NCI-H2196 (cell line): Measurements from ENCODE around the gene EFNB1.
A peak's percentile ranks its signal among the peaks of the same experiment; 100 is the strongest.

ENCODE experiments used
- DNase-seq: peaks from one replicate; lab custom pipeline; 2025; ENCODE audit not compliant: unreplicated experiment; lab: John Stamatoyannopoulos, UW

EFNB1 gene

DNA sequence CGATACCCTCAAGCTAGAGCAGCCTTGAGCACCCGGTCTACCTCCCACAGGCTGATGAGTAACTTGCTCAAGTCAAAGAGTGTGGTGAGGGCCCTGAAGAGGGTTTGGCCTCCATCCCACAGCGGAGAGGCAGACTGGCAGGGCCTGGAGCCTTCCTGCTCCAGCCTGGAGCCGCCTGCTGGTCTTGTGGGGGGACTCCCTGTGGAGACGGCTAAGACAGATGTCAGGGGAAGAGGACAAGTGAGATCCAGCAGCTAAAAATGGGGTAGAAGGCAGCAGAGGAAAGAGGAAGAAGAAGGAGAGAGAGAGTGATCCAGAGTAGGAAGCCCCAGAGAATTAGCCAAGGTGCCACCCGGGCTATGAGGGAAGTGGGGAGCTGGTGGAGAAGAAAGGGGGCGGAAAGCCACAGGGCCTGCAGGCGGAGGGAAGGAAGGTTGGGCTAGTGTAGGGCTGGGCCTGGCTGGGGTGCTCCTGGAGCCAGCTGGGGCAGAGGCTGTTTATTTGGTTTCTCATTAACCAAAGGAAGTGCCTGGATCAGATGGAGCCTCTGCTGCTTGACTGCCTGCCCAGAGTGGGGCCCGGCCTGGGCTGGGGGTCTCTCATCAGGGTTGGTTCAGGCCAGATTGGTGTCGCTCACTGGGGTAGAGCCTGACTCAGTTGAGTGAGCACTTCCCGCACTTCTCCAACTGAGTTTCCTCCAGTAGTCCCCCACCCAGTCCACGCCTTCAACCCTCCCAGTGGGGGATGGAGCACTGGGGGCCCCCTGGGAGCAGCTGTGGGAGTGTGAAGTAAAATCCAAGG lies 14.2 kb downstream of the EFNB1 start:
- DNase-seq: peak; percentile 12

DNA sequence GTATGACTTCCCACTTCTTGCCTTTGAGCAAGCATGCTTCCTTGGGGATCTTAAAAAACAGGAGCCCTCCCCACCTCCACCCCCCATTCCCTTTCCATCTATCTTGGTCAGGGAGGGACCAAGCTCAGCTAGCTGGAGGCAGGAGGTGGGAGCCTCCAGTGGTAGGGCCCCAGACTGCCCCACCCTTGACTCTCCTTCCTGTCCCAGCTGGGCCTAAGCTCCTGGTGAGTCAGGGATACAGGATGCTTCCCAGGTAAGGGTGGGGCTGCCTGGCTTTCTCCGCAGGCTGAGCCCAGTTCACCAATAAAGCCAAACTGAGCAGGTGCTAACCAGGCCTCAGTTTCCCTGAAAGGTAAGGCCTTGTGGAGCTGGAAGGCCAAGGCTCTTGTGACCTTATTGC lies 15.2 kb downstream of the EFNB1 start:
- no peak for DNase-seq

DNA sequence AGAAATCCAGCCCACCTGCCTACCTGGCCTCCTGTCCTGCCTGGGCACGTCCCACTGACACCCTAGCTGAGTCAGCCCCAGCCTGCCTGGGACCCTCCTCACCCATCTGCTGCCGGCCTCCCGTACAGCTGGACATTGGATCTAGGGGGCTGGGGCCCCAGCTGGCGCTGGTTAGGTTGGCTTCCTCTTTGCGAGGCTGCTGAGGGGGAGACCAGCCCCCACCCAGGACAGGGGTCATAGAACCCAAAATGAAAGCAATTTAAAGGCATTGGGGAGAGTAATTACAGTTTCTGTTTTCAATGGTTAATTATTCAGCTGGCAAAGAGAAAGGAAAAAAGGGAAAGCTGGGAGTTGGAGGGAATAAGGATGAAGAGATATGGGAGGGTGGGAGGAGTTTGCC lies 15.8 kb downstream of the EFNB1 start:
- DNase-seq: no peak

DNA sequence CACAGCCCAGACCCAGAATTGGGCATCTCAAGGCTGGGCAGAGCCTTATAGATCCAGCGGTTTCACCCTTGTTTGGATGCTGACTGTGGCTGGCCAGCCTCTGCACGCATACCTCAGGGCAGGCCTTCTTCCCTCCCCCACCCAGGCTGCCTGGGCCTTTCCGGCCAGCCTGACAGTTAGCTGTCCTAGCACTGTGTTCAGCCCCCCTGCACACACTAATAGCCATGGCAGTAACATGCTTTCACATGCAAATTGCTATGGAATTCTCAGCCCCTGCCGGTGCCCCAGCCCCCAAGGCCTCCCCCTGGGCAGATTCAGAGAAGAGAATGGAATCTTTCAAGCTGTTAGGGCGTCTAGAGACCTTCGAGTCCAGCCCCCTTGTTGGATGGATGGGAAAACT lies 17.7 kb downstream of the EFNB1 start:
- no peak for DNase-seq

DNA sequence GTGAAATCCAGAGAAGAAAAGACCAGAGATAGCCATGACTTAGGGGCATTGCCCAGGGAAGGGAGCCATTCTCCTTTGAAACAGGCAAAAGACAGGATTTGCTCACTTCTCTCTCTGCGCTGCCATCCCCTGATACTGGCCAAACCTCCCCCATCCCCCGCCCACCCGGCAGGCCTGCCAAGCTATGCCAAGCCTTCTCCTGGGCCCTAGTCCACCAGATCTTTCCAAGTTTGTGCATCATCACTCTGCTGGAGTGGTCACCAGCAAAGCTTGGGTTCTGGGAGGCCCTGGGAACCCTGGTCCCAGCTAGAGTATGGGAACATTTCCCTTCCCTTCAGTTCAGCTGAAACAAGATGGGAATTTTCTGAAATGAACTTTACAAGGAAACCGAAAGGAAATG lies 18.4 kb downstream of the EFNB1 start:
- no peak for DNase-seq

DNA sequence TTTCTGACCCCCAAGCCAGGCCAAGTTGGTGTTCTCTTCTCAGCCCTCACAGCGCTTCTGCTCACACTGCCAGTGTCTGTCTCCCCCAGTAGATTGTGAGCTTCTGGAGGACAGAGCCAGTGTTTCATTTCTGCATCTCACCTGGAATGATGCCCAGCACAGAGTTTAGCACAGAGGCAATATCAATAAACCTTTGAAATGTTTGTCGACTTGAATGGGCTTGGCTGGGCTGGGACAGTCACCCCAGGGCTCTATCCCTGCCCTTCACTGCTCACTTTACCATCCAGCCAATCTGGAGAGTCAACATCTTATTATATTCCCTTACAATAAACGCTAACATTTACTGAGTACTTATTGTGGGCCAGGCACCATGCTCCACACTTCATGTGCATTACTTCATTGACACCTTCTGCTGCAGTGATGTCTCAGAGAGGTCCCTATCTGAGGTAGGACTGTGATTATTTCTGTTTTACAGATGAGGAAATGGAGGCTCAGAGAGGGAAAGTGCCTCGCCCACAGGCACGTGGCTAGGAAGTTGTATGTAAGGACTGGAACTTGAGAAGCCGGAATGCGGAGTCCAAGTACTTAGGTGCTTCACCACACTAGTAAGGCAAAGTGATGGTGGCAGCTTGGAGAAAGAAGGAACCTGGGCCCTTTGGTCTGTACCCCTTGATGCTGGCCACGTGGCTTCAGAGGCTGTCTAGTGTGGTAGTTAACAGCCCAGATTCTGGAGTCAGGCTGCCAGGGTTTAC lies 19.5 kb downstream of the EFNB1 start:
- no peak for DNase-seq

DNA sequence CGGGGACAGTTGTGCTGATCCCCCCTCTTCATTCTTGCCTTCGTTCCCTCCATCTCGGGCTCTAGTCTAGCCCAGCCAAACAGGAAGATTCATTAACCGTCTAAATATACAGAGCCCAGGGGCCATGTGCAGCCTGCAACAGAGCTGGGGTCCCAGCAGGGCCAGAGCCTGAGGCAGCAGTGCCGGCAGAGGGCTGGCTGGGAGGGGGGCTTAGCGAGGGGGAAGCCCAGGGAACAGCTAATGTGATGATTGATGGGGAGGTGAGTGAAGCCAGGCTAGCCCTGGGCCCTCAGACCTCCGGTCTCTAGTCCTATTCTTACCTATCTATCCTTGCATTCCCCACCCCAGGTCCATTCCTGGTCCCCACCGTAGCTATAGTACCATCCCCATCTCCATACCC lies 22.3 kb downstream of the EFNB1 start:
- no peak for DNase-seq

DNA sequence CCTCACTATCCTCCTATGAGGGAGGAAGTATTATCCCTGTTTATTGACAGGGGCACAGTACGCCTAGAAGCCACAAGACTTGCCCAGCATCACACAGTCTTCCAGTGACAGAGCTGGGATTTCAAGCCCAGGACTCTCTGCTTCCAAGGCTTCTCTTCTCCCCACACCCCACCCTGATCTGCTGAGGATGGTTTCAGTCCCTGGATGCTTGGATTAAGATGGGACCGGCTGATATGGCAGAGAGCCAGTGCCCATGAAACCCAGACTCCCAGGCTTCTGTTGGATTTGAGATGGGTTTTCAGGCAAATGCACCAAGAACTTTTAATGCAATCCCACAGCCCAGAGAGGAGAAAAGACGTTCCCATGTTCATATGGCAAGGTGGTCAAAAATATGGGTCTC lies 23.2 kb downstream of the EFNB1 start:
- no peak for DNase-seq

DNA sequence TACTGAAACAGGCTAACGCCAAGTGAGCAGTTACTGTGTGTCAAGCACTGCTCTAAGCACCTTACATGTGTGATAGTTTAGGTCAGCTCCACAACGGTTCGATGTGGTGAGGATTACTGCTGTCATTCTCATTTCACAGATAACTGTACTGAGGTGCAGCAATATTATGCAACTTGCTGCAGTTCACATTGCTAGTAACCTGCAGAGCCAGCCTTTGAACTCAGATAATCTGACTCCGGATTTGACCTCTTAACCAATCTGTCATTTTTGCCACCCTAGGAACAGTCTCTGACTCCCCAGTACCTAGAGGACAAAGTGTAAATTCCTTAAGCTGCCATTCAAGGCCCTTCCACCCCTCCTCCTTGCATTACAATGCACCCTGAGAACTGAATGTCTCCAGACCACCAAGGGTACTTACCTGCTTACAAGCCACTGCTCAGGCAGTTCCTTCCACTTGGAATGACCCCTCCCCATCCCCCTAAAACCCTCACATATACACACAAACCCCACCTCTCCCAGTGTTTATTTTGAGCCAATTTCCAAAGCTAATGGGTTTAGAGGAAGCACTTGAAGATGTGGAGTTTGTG lies 24.9 kb downstream of the EFNB1 start:
- no peak for DNase-seq

DNA sequence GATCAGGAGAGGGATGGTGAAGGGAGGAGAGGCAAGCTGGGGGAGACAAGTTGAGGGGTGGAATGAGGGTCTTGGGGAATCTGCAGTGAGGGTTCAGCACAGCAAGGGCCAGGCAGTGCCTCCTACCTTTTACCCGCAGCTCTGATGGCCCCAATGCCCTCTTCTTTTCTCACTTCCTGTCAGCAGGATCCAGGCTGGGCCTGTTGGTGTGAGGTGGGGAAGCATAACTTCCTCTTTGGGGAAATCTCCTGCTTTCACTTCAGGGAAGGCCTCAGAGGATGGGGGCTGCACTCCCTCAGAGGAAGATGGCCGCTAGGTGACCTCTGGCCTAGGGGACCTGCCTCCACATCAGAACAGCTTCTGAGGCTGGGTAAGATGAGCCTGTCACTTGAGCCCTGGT lies 36.5 kb downstream of the EFNB1 start:
- no peak for DNase-seq

DNA sequence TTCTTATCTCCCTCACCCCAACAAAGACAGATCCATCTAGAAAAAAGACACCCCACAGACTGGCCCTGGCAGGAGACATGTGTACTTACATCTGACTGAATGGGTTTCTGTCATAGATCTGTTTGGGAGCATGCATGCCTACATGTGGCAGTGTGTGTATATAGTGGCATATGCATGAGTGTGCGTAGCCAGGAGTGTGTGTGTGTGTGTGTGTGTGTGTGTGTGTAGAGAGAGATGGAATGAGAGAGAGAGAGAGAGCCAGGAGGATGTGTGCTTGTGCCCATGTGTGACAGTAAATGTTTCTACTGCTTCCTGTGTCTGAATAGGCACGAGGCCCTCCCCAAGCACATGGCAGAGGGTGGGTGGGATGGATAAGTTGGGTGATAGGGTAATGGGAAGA lies 37.1 kb downstream of the EFNB1 start:
- DNase-seq: no peak

DNA sequence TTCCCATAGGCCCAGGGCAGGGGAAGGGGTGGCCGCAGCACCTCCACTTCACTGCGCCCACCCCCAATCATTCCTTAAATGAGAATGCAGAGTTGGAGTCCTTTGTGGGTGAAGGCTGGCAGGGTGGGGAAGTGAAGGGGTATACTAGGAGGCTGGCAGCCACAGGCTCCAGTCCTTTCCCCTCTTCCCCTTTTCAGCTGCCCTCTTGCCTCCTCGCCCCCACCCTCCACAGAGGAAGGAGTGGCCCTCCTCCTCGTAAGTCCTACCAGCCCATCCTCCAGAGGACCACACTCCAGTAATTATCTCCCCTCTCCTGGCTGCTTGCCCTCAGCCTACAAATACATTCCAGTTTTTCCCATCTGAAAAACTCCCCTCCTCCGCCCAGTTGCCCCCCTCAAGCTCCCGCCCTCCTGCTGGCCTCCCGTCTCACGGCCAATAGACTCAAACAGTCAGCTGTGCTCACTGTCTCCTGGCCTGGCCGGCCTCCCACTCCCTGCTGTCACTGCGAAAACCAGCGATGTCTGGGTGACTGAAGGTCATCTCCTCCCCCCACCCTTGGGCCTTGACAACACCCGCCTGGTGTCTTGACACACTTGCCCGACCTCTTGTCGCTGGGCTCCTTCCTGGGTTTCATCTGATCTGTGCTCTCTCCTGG lies 38.8 kb downstream of the EFNB1 start:
- DNase-seq: no peak

DNA sequence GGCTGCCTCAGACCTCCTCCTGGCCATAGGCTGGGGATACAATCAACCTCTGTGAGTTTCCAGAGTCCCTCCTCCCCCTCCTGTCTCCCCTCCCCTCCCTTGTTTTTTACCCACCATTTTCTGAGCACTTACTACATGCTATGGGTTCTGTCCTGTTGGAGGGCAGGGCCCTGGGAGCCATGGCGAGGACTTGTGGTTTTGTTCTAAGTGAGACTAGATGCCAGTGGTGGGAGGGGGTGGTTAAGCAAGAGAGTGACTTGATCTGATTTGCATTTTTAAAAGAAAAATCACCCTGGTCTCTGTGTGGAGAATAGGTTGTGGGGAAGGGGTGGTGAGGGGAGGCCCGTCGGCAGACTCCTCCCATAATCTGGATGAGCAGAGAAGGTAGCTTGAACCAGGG lies 39.5 kb downstream of the EFNB1 start:
- no peak for DNase-seq

DNA sequence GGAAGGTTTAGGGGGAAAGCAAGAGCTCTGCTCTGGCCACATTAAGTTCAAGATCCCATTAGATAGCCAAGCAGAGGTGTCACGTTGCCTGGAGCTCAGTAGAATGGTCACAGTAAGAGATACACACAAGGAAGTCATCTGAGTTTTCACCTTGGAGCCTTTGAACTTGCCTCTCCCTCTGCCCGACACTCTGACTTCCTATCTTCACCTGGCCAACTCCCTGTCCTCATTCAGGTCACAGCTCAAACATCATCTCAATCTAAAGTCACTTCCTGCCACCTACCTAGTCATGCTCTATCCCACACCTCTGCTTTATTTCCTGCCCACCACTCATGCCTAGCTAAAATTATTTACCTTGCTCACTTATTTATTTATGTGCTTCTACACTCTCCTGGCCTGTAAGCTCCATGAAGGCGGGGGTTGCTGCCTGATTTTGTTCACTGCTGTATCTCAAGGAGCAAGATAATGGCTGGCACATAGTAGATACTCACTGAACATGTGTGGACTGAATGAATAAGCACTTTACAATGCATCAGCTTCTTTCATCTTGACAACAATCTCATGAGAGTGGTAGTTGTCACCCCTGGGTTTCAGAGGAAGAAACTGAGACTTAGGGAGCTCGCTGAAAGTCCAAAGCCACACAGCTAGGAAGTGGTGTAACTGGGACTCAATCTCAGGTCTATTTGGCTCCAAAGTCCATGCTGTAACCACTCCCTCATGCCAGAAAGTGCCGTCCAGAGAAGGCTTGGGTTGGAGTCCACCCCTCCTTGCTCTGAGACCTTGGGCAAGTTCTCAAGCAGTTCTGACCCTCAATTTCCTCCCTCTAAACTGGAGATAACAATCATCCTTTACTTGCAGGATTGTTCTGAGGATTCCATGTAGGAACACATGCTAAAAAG lies 40.3 kb downstream of the EFNB1 start:
- no peak for DNase-seq

DNA sequence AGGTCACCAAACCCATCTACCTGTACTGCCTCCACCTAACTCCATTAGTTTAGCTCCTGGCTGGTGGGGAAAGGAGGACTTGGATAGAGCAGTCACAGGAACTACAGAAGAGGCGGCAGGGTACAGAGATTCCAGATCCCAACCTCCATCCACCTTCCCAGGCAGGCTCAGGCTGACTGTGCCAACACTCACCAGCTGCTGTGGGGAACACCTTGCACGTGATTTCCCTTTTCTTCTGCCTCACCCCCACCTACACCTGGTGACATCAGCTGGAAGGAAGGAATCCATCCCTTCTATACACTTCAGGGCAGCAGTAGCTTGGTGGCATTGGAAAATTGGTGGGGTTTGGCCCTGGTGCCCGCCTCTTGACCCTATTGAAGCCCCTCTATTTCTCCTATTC lies 41.5 kb downstream of the EFNB1 start:
- DNase-seq: no peak

DNA sequence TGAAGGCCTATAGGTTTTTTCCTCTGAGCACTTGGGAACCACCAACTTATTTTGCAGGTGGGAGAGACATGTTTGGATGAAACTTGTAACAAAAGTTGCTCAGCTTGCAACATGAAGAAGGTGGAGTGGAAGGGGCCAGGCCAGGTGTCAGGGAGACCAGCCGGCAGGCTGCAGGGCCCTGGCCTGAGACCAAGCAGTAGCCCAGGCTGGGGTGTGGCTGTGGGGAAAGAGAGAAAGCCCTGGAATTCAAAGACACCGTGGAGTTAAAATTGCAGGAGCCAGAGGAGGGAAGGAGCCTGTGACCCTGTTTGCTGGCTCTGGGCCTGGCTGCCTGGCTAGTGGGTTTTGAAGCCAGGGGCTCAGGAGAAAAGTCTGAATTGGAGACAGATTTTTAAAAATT lies 43.4 kb downstream of the EFNB1 start:
- no peak for DNase-seq

DNA sequence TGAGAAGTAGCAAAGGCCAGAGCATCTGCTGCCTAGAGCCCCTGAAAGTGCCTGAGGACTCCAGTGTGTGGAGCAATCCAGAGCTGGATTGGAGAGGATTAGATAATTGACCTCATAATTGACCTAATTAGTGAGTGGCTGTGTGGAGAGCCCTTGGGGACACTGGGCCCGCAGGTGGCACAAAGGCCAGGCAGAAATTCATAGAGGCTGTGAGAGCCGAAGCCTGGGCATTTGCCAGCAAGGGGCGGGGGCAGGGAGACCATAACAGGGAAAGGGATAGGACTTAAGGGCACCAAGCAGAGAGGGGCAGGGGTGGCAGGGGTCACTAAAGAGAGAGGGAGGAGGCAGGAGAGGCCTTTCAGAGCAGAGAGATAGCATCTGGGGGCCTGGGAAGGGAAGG lies 45.3 kb downstream of the EFNB1 start:
- no peak for DNase-seq

DNA sequence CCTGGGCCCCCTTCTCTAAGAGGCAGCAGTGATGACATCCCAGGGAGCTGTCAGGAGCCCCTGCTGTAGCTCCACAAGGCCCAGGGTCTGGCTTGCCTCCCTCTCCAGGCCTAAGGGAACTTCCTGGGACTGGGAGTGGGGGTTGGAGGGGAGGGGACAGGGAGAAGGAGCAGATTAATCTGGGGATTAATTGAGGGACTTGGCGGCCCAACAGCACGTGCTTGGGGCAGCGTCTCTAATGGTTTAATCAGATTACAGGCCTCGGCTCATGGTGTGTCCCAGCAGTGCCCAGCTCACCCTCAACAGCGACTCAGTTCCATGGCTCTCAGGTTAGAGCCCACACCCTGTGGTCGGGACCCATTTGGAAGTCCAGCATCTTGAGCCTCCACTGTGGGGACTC lies 47.9 kb downstream of the EFNB1 start:
- DNase-seq: no peak

DNA sequence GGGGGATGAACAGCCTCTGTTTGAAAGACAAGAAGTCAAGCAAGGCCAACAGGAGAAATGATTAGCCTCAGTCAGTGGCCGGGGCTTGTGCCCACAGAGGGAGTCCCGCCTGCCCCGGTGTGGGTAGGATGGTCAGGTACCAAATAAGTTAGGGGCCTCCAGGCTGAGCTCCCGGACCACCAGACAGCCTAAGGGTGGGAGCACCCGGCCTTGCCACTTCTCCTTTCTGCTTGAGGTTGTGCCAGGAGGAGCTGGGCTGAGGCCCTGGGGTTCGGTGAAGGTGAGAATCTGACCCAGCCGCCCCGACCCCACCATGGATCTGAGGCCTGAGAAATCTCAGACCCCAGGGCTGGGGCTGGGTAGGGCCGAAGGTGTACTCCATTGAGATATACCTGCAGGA lies 48.8 kb downstream of the EFNB1 start:
- DNase-seq: no peak

DNA sequence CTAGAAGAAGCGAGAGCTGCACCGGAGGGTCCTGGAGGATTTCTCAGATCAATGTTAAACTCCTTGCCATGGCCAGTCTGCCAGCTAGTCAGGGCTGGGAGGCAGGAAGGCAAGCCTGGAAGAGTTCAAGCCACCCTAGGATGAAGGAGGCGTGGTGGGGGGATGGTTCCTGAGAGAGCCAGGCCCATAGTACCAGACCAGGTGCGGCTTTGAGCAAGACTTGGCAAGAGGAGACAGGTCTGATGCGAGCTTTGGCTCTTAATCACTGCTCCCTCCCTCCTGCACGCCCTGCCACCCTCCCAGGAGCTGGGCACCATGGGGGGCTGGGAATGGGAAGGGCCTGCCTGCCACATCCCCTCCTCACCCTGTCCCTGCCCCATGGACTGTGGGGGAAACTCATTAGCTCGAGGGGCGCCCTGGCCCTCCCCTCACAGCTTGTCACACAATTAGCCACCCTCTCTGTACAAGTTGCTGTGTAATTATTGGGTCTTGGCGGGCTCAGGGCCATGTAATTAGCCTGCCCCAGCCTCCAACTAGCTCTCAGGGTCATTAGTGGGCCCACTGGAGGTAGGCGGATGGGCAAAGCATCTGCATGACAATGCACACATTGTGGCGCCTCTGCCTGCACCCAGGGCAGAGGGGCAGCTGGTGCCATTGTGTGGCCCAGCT lies 50.3 kb downstream of the EFNB1 start:
- DNase-seq: peak; percentile 8
